Measurements from ENCODE around the gene IER3. TPM values are rescaled to one million over a fixed set of nuclear protein-coding genes. Genes with fewer than 3 reads are reported as not detected.
A peak's percentile ranks its signal among the peaks of the same experiment; 100 is the strongest.

The IER3 gene
- total RNA-seq, 2 experiments from 2014 or later, result 375 to 386 TPM

- TF ChIP-seq, protein P1, sequence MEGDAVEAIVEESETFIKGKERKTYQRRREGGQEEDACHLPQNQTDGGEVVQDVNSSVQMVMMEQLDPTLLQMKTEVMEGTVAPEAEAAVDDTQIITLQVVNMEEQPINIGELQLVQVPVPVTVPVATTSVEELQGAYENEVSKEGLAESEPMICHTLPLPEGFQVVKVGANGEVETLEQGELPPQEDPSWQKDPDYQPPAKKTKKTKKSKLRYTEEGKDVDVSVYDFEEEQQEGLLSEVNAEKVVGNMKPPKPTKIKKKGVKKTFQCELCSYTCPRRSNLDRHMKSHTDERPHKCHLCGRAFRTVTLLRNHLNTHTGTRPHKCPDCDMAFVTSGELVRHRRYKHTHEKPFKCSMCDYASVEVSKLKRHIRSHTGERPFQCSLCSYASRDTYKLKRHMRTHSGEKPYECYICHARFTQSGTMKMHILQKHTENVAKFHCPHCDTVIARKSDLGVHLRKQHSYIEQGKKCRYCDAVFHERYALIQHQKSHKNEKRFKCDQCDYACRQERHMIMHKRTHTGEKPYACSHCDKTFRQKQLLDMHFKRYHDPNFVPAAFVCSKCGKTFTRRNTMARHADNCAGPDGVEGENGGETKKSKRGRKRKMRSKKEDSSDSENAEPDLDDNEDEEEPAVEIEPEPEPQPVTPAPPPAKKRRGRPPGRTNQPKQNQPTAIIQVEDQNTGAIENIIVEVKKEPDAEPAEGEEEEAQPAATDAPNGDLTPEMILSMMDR (IDR thresholded peaks at IDR 0.05), result no peak
- intact Hi-C loops (cut with micrococcal nuclease), result loop anchor here (1.0 to 2.0 kb wide), 2 partner anchors 25 to 40 kb away; partner anchors contain the start of gene IER3
- ATAC-seq (peak; percentile 32), DNase-seq (no peak)
- peak overlapping the region; percentile 75 for H3K4me3 Mint-ChIP-seq
- H3K9me3 Mint-ChIP-seq, result peaks cover 3% of the 10 kb centered on the region
- no peaks in the 10 kb centered on the region for H3K27me3 Mint-ChIP-seq
- POLR2A ChIA-PET, result interaction anchor here (0.6 to 11.6 kb wide), 19 partner anchors 9 to 811 kb away, joined by 3 to 198 read pairs (median 6); partner anchors contain the start of genes FLOT1, IER3, MDC1 and PRR3
- peaks cover 77% of the 10 kb centered on the region for H3K4me1 Mint-ChIP-seq (ENCODE audit: low read depth)
- peak overlapping the region; percentile 99 for H3K27ac Mint-ChIP-seq
- H3K36me3 Mint-ChIP-seq (ENCODE audit: low read depth), result peaks cover 16% of the 10 kb centered on the region
- CTCF ChIA-PET, result interaction anchor here (1.0 to 2.0 kb wide), 8 partner anchors 9 to 62 kb away, joined by 3 to 8 read pairs (median 4); no protein-coding TSS in a partner anchor
Measured at GRCh38 chr6:30769853-30770524, 25.6 kb upstream of the IER3 start.

DNA sequence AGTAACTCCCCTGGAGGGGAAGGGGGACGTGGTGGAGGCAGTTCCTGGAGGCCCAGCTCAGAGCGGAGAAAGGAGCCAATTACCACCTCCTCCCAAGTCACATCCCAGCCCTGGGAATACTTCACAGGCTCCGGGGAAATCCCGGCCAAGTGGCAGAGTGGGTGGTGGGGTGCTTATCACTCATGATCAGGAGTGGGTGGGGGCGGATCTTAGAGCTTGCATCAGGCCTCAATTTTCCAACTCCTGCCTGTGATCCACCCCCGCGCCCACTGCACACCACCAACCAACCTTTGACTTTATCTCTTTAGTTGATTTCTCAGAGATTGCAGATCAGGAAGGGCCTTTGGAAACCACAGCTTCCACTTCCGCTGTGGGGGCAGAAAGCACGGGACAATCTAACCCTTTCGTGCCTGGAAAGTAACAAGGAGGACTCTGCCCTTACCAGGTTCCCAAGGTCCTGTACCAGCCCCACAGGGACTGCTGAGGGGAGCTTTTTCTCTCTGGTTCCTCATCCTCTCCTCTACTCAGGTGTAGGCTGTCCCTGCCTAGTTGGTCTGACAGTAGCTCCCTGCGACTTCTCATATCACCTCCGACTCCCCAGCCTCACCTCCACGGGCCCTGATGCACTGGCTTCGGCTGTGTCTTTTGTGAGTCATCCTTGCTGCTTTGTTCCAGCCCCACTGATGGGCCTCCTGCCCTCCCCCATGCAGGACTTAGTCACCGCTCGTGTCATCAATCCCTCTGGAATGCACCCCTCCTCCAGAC is 24.9 kb upstream of the IER3 start:
- Mint-ChIP-seq H3K36me3 (ENCODE audit: low read depth) (peaks cover 19% of the 10 kb centered on the region), H3K27me3 (no peaks in the 10 kb centered on the region), H3K4me3 (peak overlapping the region; percentile 75), H3K27ac (peak overlapping the region; percentile 99), H3K4me1 (ENCODE audit: low read depth) (peaks cover 82% of the 10 kb centered on the region), H3K9me3 (peaks cover 5% of the 10 kb centered on the region)
- CTCF ChIA-PET, result interaction anchor here (0.8 to 2.0 kb wide), 13 partner anchors 8 to 62 kb away, joined by 3 to 8 read pairs (median 4); partner anchors contain the start of gene IER3
- TF ChIP-seq, protein P1 (IDR thresholded peaks at IDR 0.05), result no peak
- peak; percentile 70 for ATAC-seq
- DNase-seq, result peak; percentile 97
- intact Hi-C loops (cut with micrococcal nuclease), result loop anchor here (1.0 to 2.0 kb wide), 2 partner anchors 24 to 41 kb away; partner anchors contain the start of gene IER3
- POLR2A ChIA-PET, result interaction anchor here (0.6 to 11.6 kb wide), 28 partner anchors 8 to 811 kb away, joined by 3 to 198 read pairs (median 6); partner anchors contain the start of genes FLOT1, IER3, MDC1 and PRR3

DNA sequence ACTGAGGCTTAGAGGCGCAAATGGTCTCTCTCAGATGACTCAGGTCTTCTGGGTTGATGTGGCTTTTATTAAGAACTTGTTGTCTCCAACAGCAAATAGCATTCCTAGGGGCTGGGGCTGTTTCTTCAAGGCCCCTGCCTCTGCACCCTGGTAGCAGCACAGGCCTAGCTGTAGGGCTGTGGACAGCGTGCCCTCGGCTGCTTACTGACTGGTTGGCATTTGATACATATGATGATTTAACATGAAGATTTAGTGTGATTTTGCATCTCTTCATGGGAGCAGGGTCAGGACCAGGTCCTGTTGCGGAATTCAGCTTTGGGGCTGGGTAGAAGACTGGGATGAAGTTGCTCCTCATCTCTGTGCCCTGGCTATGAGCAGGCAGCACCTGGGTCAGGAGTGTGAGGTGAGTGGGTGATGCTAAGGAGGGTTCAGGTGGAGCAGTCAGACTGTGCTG is 24.3 kb upstream of the IER3 start:
- Mint-ChIP-seq H3K9me3 (peaks cover 6% of the 10 kb centered on the region), H3K4me1 (ENCODE audit: low read depth) (peaks cover 84% of the 10 kb centered on the region), H3K4me3 (peak overlapping the region; percentile 75), H3K27me3 (no peaks in the 10 kb centered on the region), H3K27ac (peak overlapping the region; percentile 99), H3K36me3 (ENCODE audit: low read depth) (peaks cover 23% of the 10 kb centered on the region)
- POLR2A ChIA-PET, result interaction anchor here (0.8 to 11.6 kb wide), 25 partner anchors 8 to 239 kb away, joined by 3 to 198 read pairs (median 6); partner anchors contain the start of genes FLOT1, IER3 and PRR3
- DNase-seq, result peak; percentile 65
- intact Hi-C loops (cut with micrococcal nuclease), result loop anchor here (1.0 to 2.0 kb wide), 2 partner anchors 24 to 42 kb away; partner anchors contain the start of gene IER3
- ATAC-seq, result peak; percentile 42
- TF ChIP-seq, protein P1 (IDR thresholded peaks at IDR 0.05), result no peak
- CTCF ChIA-PET, result interaction anchor here (0.8 to 2.0 kb wide), 9 partner anchors 13 to 60 kb away, joined by 3 to 8 read pairs (median 5); partner anchors contain the start of gene IER3

GRCh38 chr6:30767944-30768301 is 23.6 kb upstream of the IER3 start:
- POLR2A ChIA-PET, result interaction anchor here (0.7 to 11.6 kb wide), 7 partner anchors 9 to 60 kb away, joined by 3 to 198 read pairs (median 56); partner anchors contain the start of genes FLOT1 and IER3
- H3K27ac Mint-ChIP-seq, result peak overlapping the region; percentile 99
- DNase-seq (no peak), ATAC-seq (no peak)
- intact Hi-C loops (cut with micrococcal nuclease), result loop anchor here (1.0 to 2.0 kb wide), 2 partner anchors 20 to 23 kb away; partner anchors contain the start of gene IER3
- peaks cover 6% of the 10 kb centered on the region for H3K9me3 Mint-ChIP-seq
- no peaks in the 10 kb centered on the region for H3K27me3 Mint-ChIP-seq
- CTCF ChIA-PET, result interaction anchor here (1.2 to 2.0 kb wide), 3 partner anchors 21 to 53 kb away, joined by 3 to 7 read pairs (median 6); no protein-coding TSS in a partner anchor
- TF ChIP-seq, protein P1 (IDR thresholded peaks at IDR 0.05), result no peak
- H3K4me3 Mint-ChIP-seq, result peak overlapping the region; percentile 75
- peaks cover 22% of the 10 kb centered on the region for H3K36me3 Mint-ChIP-seq (ENCODE audit: low read depth)
- peaks cover 85% of the 10 kb centered on the region for H3K4me1 Mint-ChIP-seq (ENCODE audit: low read depth)
